RCC 7860 (cell line): Measurements from ENCODE around the gene EIF6.
"Not testable (repeated sequence)": the region's sequence is repeated elsewhere in the genome, so short reads cannot be mapped to it uniquely, and the experiment has no call there.

Source experiments
- DNase-seq: peaks from one replicate; pipeline ENCODE4 v3.0.0-alpha.2; 2015; ENCODE audit warnings: low spot score
- FAIRE-seq: peaks from 2 replicates; lab custom pipeline; 2012; peaks lifted over from hg19 to GRCh38; lab: Jason Lieb, UNC

EIF6 gene

DNA sequence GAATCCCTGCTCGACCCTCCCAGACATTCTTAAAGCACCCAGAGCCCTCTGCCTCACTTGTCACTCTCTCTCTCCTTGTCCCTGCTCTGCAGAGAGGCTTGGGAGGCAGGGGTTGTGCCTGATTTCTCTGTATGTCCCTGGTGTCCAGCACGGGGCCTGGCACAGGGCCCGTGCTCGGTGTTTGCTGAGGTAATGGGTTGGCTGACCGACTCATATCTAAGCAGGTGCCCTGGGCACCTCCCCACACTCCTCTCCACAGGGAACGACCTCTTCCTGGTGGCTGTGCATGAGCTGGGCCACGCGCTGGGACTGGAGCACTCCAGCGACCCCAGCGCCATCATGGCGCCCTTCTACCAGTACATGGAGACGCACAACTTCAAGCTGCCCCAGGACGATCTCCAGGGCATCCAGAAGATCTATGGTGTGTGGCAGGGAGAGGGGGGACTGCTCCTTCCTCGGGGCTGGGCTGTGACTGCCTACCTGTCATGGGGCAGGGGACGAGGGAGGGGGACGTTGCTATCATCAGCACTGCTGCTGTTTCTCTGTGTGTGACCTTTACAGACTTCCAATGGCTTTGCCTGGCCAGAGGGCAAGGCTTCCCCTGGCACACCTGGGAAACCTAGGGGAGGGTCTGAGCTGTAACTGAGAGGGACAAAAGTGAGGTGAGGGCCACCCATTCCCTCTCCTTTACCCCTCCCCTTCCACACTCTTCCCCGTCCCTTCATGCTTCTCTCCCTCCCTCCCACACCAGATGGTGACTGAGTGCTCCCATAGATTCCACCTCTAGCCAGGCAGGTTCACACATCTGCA, 20.8 kb downstream of the EIF6 start:
- FAIRE-seq (no peak), DNase-seq (peak; percentile 95)

DNA sequence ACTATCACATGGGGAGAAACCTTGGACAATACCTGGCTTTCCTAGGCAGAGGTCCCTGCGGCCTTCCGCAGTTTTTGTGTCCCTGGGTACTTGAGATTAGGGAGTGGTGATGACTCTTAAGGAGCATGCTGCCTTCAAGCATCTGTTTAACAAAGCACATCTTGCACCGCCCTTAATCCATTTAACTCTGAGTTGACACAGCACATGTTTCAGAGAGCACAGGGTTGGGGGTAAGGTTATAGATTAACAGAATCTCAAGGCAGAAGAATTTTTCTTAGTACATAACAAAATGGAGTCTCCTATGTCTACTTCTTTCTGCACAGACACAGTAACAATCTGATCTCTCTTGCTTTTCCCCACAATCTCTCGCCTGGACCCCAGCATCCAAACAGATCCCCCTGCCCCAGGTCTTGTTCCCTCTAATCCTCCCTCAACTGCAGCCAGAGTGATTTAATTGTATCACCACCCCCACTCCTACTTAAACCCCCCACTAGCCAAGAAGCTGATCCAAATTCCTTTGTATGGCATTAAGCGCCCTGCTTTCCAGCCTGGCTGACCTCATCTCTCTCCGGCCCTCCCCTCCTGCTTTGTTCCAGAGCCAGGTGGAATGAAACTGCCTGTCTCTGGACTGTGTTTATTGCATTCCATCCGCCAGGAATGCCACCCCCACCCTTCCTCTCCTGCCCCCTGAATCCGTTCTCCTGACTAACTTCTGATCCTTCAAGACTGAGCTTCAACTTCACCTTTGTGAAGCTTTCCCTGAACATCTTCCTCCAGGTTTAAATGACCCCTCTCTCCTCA, 21.6 kb downstream of the EIF6 start:
- FAIRE-seq: peak; percentile 92

DNA sequence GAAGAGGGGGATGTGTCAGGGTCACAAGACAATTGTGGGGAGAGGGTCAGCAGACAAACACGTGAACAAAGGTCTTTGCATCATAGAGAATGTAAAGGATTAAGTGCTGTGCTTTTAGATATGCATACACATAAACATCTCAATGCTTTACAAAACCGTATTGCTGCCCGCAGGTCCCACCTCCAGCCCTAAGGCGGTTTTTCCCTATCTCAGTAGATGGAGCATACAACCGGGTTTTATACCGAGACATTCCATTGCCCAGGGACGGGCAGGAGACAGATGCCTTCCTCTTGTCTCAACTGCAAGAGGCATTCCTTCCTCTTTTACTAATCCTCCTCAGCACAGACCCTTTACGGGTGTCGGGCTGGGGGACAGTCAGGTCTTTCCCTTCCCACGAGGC, 22.3 kb downstream of the EIF6 start:
- not testable (repeated sequence) for DNase-seq, FAIRE-seq

More for the DNA sequence above, 21.6 kb downstream of the EIF6 start:
- DNase-seq: peak; percentile 97

DNA sequence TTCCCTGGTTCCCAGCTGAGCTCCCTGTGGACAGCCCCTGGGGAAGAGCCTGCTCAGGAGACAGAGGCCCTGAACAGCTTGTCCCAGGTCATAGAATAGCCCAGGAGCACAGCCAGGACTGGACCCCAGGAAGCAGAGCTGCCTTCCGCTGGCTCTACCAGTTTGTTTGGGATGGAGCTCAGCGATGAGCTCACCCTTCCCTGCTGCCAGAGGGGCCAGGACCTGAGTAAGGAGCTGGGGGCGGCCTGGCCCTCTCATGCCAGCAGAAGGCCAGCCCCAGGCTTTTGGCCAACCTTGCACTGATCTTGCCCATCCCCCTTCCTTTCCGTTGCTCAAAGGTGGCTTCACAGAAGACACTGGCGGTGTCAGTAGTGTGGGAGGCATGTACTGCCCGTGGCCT, 24.1 kb downstream of the EIF6 start:
- DNase-seq (no peak), FAIRE-seq (no peak)

DNA sequence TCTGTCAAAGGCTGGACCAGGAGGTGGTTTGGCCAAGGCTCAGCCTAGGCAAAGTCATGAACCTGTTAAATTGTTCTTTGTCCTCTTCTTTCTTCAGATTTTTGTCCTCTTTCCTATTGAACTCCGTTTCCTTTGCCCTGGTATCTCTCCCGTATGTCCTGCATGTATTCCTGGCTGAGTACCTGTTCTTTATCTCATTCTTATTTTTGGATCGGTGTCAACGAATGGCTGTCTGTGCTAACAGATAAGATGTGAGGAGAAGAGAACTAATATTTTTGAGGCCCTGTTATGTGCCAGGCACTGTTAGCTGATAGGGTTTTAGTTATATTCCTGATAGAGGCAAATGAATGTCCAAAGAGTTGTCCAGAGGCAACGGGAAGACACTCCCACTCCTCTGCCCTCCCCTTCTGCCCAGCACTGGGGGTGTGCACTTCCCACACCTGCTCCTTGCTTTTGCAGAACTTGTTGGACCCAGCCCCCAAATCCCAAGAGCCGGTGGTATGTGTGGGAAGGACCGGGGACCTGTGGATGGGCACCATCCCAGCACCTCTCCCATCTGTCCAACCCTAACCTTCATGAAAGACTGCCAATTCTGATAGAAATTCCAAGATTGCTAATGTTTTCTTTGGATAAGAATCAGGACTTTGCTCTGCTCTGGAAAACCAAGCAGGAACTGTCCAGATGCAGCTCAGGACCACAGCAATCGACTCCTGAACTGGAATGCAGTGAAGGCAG, 27.2 kb downstream of the EIF6 start:
- DNase-seq: no peak
- FAIRE-seq: no peak

DNA sequence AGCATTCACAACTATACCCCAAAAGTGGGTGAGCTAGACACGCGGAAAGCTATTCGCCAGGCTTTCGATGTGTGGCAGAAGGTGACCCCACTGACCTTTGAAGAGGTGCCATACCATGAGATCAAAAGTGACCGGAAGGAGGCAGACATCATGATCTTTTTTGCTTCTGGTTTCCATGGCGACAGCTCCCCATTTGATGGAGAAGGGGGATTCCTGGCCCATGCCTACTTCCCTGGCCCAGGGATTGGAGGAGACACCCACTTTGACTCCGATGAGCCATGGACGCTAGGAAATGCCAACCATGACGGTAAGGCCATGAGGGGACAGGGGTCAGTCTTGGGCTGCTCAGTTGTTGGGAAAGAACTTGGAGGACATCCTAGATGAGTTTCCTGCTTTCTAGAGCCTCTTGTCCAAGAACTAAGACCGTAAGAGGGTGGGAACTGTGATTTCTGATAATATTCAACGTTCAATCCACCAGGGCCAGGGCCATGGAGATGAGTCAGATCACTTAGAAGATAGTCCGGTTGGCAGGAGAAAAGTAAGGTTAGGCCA, 30.0 kb downstream of the EIF6 start:
- FAIRE-seq: no peak

DNA sequence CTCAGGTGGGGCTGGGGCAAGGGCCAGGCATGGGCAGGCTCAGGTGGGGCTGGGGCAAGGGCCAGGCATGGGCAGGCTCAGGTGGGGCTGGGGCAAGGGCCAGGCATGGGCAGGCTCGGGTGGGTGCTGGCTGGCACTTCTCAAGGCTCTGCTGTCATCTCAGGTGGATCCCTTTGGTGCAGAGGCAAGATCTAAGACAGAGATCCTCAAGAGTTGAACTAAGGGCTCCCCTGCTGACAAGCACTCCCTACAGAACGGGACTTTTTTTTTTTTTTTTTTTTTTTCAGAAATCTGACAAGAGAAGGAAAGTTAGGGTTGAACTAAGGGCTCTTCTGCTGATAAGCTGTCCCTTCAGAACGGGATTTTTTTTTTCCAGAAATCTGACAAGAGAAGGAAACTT, 31.6 kb downstream of the EIF6 start:
- FAIRE-seq (no peak), DNase-seq (no peak)

More for the DNA sequence above, 30.0 kb downstream of the EIF6 start:
- no peak for DNase-seq

DNA sequence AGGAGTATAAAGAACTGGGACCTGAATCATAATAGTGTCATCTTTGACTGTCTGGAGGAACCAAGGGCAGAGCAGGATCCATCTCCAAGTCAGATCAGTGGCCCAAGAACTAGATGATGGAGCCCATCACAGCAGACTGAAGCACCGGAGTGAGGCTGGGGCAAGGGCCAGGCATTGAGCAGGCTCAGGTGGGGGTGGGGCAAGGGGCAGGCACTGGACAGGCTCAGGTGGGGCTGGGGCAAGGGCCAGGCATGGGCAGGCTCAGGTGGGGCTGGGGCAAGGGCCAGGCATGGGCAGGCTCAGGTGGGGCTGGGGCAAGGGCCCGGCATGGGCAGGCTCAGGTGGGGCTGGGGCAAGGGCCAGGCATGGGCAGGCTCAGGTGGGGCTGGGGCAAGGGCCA, 32.0 kb downstream of the EIF6 start:
- FAIRE-seq, DNase-seq: not testable (repeated sequence)

DNA sequence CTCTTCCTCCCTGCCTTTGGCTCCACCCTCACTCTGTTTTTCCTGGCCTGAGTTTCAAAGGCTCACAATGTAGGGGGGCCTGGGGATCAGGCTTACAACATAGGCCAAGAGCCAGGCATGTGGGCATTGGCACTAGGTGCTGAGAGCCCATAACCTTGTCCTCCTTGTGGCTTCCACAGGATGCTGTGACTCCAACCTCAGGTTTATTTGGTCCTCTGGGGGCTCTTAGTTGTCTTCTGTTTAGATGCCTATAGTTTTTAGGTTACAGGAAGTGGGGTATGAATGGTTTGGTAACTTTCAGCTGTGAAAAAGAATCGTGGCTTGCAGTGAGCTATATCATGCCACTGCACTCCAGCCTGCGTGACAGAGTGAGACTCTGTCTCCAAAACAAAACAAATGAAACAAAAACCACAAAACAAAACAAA, 32.5 kb downstream of the EIF6 start:
- DNase-seq (no peak), FAIRE-seq (no peak)

DNA sequence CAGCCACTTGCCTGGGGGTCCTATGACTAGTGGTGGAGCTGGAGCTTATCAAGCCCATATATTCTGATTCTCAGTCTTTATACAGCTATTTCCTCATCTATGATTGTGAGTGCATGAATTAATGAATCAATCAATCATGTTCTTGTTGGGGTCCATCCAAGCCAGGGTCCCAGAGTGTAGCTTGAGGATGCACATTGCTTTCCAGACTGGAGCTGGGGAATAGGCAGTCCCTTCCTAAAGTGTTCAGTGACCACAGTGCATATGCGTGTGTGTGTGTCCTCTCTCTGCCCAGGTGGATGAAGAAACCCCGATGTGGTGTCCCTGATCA, 33.0 kb downstream of the EIF6 start:
- DNase-seq: no peak
- FAIRE-seq: no peak

DNA sequence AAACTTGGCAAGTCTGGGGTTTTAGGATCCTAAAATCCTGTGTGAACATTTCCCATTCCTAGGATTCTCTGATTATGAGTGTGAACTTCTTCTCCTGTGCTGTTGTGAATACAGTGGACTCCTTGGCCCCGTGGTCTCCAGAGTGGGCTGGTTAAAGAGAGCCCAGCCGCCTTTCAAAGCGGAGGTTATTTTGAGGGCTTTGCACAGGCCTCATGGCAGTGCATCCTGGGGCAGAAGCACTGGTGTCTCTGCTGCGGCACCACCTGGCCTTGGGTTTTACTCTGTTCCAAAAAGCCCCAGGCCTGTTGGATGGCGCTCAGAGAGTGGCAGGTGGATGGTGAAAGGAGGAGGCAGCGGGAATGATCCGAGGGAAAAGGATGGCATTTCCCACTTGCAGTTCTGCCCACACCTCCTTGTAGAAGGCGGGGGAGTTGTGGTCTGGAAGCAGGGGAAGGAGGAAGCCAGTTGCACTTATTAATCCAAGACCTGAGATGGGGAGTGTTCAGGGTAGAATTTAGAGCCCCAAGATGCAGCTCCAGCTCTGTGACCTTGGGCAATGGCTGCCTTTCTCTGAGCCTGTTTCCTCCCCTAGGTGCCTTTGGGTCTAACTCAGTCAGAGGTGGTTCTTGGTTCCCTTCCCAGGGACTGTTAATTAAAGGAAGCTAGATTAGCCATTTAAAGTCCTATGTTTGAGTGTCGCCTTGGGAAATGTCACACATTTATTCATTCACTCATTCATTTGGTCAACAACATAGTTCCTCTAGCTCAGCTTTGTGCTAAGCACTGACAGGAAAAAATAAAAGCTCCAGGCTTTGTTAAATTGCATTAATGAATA, 35.7 kb downstream of the EIF6 start:
- FAIRE-seq (no peak), DNase-seq (no peak)

DNA sequence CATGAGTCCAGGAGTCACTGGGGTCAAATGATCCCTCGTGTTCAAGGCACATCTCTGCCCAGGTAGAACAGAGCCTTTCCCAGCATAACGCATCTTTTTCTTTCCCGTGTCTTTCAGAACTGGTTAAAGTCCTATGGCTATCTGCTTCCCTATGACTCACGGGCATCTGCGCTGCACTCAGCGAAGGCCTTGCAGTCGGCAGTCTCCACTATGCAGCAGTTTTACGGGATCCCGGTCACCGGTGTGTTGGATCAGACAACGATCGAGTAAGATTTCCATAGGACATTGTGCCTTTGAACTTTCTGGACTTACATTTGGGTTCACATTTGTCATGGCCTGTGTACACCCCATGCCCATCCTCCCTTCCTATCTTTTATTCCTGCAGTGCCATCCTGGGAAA, 37.8 kb downstream of the EIF6 start:
- no peak for DNase-seq
- FAIRE-seq: no peak

DNA sequence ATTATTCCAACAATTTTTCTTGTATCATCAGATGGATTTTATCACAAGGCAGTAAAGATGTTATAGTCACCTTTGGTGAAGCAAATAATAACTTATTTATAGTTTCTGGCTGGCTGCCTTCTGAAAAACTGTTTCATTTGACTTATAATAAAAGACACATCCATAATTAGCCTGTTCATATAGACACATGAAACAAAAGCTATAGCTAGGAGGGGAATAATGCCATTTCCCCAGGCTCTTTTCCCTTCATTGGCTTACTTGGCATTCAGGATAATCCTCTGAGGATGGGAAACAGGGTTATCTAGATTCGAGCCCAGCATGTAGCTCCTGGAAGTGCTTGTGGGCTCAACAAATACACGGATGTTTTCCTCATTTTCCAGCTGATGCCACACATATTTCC, 40.6 kb downstream of the EIF6 start:
- FAIRE-seq: no peak

DNA sequence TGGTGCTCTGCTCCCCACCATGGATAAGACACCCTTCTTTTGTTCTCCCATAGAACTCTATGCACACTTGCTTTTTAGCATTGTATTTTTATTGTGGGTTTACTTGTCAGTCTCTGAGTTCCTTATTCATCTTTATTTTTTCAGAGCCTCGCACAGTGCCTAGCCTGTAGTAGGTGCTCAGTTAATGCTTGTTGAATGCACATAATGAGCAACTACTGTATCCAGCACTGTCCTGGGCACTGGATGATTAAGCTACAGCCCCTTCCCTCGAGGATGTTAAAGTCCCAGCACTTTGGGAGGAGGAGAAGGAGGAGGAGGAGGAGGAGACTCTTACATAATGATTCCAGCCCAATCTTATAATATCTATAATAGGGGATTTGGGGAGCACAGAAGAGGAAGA, 41.3 kb downstream of the EIF6 start:
- DNase-seq: no peak
- FAIRE-seq: no peak

More for the DNA sequence above, 40.6 kb downstream of the EIF6 start:
- DNase-seq: no peak

DNA sequence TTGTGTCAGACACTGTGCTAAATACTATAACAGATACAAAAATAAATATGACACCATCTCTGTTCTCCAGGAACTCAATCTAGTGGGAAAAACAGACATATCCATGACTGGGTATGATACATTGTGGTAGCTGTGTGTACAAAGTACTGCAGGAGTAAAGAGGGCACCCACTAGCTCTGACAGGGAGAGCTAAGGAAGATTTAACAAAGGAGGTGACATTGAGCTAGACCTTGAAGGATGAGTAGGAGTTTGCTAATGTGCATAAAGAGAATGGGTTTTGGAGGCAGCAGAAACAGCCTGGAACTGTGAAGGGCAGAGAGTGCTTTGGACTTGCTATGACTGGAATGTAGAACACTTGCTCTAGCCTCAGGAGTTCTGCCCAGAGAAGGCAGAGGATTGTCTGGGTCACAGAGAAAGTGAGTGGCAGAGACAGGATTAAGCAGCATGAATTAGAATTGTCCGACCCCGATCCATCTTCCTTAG, 43.7 kb downstream of the EIF6 start:
- no peak for FAIRE-seq
- DNase-seq: peak; percentile 10

DNA sequence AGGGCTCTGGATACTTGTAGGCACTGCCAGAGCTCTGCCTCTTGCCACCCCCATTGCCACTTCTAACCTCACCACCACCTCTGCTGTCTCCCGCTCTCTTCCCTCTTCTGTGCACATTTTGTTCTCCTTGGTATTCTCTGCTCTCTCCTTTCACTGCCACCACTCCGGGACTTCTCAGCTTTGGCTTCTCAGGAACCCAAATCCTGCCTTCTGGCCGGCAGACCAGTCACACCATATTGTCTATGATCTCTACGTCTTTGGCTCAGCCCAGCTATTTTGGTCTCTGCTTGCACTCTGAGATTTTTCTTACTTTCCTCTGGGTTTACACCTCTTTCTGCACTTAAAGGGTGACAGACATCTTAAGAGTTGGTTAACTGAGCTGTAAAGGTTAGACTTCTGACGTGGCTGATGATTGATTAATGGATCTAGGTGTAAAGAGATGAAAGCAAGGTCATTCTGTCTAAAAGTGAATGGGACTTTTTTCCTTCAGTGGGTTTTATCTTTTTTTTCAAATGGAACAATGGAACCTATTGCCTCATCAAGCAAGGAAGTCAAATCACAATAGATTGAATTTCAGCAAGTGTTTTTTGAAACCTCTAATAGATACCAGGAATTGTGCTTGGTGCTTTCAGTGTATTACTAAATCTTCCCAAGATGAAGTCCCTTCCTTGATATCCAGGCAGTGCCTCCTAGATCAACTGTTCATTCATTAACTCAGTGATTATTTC, 44.3 kb downstream of the EIF6 start:
- FAIRE-seq (no peak), DNase-seq (no peak)

DNA sequence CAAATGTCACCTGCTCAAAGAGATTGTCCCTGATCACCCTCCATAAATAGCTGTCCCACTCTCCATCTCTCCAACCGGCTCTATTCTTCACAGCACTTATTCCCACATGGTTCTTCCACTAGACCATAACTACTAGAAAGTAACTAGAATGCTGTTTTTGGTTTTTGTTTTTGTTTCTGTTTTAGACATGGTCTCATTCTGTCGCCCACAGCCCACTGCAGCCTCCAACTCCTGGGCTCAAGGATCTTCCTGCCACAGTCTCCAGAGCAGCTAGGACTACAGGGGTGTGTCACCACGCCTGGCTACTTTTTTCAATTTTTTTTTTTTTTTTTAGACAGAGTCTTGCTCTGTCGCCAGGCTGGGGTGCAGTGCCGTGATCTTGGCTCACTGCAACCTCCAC, 45.8 kb downstream of the EIF6 start:
- FAIRE-seq: no peak
- DNase-seq: no peak

DNA sequence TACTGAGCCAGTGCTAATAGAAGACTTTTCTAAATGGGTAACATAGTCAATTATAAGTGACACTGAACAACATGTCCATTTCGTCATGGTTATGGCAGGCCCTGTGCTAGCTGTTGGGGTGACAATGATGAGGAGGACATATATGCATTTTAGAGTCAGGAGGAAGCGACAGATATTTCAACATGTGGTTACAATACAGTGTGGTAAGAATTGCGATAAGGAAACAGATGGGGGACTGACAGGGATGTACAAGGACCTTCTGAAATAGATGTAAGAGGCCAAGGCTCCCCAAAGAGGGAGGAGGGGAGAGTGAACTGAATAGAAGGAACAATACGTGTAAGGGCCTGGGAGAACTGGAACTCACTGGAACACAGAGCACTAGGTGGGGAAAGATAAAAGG, 46.4 kb downstream of the EIF6 start:
- no peak for FAIRE-seq
- no peak for DNase-seq

DNA sequence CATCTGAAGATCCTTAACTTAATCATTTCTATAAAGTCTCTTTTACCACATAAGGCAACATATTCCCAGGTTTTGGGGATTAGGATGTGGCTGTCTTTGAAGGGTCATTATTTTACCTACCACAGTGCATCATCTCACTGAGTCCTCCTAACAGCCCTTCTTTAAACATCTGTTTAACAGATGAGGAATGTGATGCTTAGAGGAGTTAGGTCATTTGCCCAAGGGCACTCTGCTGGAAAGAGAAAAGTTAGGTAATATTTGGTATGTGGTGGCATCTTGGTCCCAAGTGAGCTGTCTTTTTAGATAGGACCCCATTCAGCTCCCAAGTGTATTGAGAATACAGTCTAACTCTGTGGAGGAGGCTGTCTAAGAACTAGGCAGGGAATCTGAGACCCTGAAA, 47.1 kb downstream of the EIF6 start:
- no peak for FAIRE-seq

DNA sequence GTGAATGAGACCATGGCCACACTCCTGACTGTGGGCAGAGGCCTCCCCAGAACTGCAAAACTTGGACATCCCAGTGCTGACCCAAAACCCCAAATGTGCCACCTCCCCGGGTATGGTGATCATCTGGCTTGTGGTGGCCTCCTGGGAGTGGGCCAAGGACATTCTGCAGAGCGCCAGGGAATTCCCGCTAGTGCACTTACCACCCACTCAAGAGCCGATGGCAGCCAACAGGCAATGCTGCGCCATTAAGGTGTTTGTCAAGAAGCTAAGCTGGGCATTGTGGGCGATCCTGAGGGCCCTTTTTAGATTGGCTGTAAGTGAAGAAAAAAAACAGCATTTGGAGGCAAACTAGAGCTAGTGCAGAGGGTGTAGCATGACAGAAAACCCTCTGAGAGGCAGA, 48.7 kb downstream of the EIF6 start:
- DNase-seq (no peak), FAIRE-seq (no peak)

More for the DNA sequence above, 47.1 kb downstream of the EIF6 start:
- no peak for DNase-seq
